H9 (cell line): ENCODE results near the gene MRPS27. TPM values are rescaled to one million over a fixed set of nuclear protein-coding genes. Genes with fewer than 3 reads are reported as not detected.

ENCODE experiments used
- DNase-seq: peaks from one replicate; pipeline ENCODE4 v3.0.0-alpha.2; 2017
- H2AFZ ChIP-seq: one replicate; pipeline ENCODE4 v1.6.1; 2013; ENCODE audit warnings: mild to moderate bottlenecking, low read length, control low read depth, moderate library complexity
- H2AK5ac ChIP-seq: 2 replicates; pipeline ENCODE4 v1.6.1; 2013; ENCODE audit warnings: low read length, control low read depth, mixed read lengths; ENCODE audit not compliant: insufficient read length
- H2BK120ac ChIP-seq: one replicate; pipeline ENCODE4 v1.6.1; 2013; ENCODE audit warnings: low read depth, mild to moderate bottlenecking, low read length, control low read depth, inconsistent platforms; ENCODE audit not compliant: poor library complexity, severe bottlenecking
- H2BK12ac ChIP-seq: 2 replicates; pipeline ENCODE4 v1.6.1; 2013; ENCODE audit warnings: low read length, control low read depth, mixed read lengths, low read depth; ENCODE audit not compliant: insufficient read length
- H2BK15ac ChIP-seq: 2 replicates; pipeline ENCODE4 v1.6.1; 2013; ENCODE audit warnings: low read depth, low read length, control low read depth
- H2BK20ac ChIP-seq: one replicate; pipeline ENCODE4 v1.6.1; 2013; ENCODE audit warnings: low read depth, mild to moderate bottlenecking, low read length, control low read depth, inconsistent platforms; ENCODE audit not compliant: poor library complexity, severe bottlenecking
- H2BK5ac ChIP-seq: 2 replicates; pipeline ENCODE4 v1.6.1; 2013; ENCODE audit warnings: low read length, control low read depth, mixed read lengths; ENCODE audit not compliant: insufficient read length
- H3K14ac ChIP-seq: 2 replicates; pipeline ENCODE4 v1.6.1; 2013; ENCODE audit warnings: low read length, control low read depth; ENCODE audit not compliant: insufficient read depth
- H3K18ac ChIP-seq: 2 replicates; pipeline ENCODE4 v1.6.1; 2013; ENCODE audit warnings: low read depth, mild to moderate bottlenecking, mixed read lengths, low read length, control low read depth; ENCODE audit not compliant: insufficient read length
- H3K23ac ChIP-seq: 2 replicates; pipeline ENCODE4 v1.6.1; 2013; ENCODE audit warnings: low read length, control low read depth, mixed read lengths, low read depth; ENCODE audit not compliant: insufficient read length
- H3K23me2 ChIP-seq: 2 replicates; pipeline ENCODE4 v1.6.1; 2013; ENCODE audit warnings: low read depth, mild to moderate bottlenecking, mixed read lengths, low read length, control low read depth; ENCODE audit not compliant: insufficient read length, poor library complexity, severe bottlenecking
- H3K27ac ChIP-seq: 2 replicates; pipeline ENCODE4 v1.5.1; 2013; ENCODE audit warnings: low read length, control low read depth, mixed read lengths, low read depth; ENCODE audit not compliant: insufficient read length
- H3K27me3 ChIP-seq: 2 replicates; pipeline ENCODE4 v1.6.1; 2013; ENCODE audit warnings: low read length, control low read depth, inconsistent platforms; ENCODE audit not compliant: insufficient read depth
- H3K4ac ChIP-seq: 2 replicates; pipeline ENCODE4 v1.6.1; 2013; ENCODE audit warnings: low read depth, mild to moderate bottlenecking, control low read depth, inconsistent platforms, low read length, moderate library complexity
- H3K4me1 ChIP-seq: 2 replicates; pipeline ENCODE4 v1.6.1; 2013; ENCODE audit warnings: low read length, control low read depth, inconsistent platforms; ENCODE audit not compliant: insufficient read depth
- H3K4me2 ChIP-seq: 2 replicates; pipeline ENCODE4 v1.6.1; 2013; ENCODE audit warnings: low read length, control low read depth, mixed read lengths; ENCODE audit not compliant: insufficient read length, insufficient read depth
- H3K56ac ChIP-seq: 2 replicates; pipeline ENCODE4 v1.6.1; 2013; ENCODE audit warnings: low read depth, mild to moderate bottlenecking, mixed read lengths, low read length, control low read depth; ENCODE audit not compliant: insufficient read length
- H3K79me1 ChIP-seq: 2 replicates; pipeline ENCODE4 v1.6.1; 2013; ENCODE audit warnings: low read depth, mild to moderate bottlenecking, moderate library complexity, low read length, control low read depth, inconsistent platforms; ENCODE audit not compliant: insufficient read depth, poor library complexity, severe bottlenecking
- H3K79me2 ChIP-seq: 2 replicates; pipeline ENCODE4 v1.6.1; 2013; ENCODE audit warnings: low read length, control low read depth, inconsistent platforms; ENCODE audit not compliant: insufficient read depth
- H3K9ac ChIP-seq: 2 replicates; pipeline ENCODE4 v1.6.1; 2013; ENCODE audit warnings: low read length, control low read depth, mixed read lengths; ENCODE audit not compliant: insufficient read length; ENCODE audit errors: extremely low read depth
- H3K9me3 ChIP-seq: one replicate; pipeline ENCODE4 v1.6.1; 2013; ENCODE audit warnings: low read depth, low read length, inconsistent platforms; ENCODE audit not compliant: control insufficient read depth
- H3T11ph ChIP-seq: one replicate; pipeline ENCODE4 v1.6.1; 2013; ENCODE audit warnings: mild to moderate bottlenecking, low read length, control low read depth, inconsistent platforms
- H4K20me1 ChIP-seq: one replicate; pipeline ENCODE4 v1.6.1; 2013; ENCODE audit not compliant: control insufficient read depth, insufficient read length, insufficient read depth
- H4K5ac ChIP-seq: 2 replicates; pipeline ENCODE4 v1.6.1; 2013; ENCODE audit warnings: low read depth, mild to moderate bottlenecking, mixed read lengths, low read length, control low read depth; ENCODE audit not compliant: insufficient read length
- H4K8ac ChIP-seq: replicated peaks from 2 replicates; pipeline ENCODE4 v1.6.1; 2013; ENCODE audit warnings: low read length, control low read depth, mixed read lengths, low read depth; ENCODE audit not compliant: insufficient read length
- H4K91ac ChIP-seq: 2 replicates; pipeline ENCODE4 v1.6.1; 2013; ENCODE audit warnings: low read depth, mild to moderate bottlenecking, moderate library complexity, mixed read lengths, low read length, control low read depth; ENCODE audit not compliant: insufficient read length
- H3K27ac Mint-ChIP-seq, 3 experiments: 2 replicates in 2 of 3; 3 replicates in 1 of 3; pipeline ENCODE4 v1.8.0; 2020 to 2021; ENCODE audit warnings: mixed read lengths in 3 of 3, mild to moderate bottlenecking in 1 of 3, moderate library complexity in 1 of 3
- H3K27me3 Mint-ChIP-seq: 2 replicates; pipeline ENCODE4 v1.8.0; 2021; ENCODE audit warnings: low read depth, mild to moderate bottlenecking, moderate library complexity, mixed read lengths
- H3K36me3 Mint-ChIP-seq, 3 experiments: 2 replicates in 2 of 3; 3 replicates in 1 of 3; pipeline ENCODE4 v1.8.0; 2020 to 2021; ENCODE audit warnings: low read depth in 3 of 3, mixed read lengths in 3 of 3; ENCODE audit not compliant: insufficient read depth in 1 of 3
- H3K4me1 Mint-ChIP-seq, 2 experiments: 2 replicates each; pipeline ENCODE4 v1.8.0; 2020; ENCODE audit warnings: mixed read lengths in 2 of 2
- H3K4me3 Mint-ChIP-seq, 2 experiments: 2 replicates in 1 of 2; 3 replicates in 1 of 2; pipeline ENCODE4 v1.8.0; 2020 to 2021; ENCODE audit warnings: mild to moderate bottlenecking in 2 of 2, mixed read lengths in 2 of 2, moderate library complexity in 1 of 2
- H3K9me3 Mint-ChIP-seq, 2 experiments: 2 replicates in 1 of 2; 3 replicates in 1 of 2; pipeline ENCODE4 v1.8.0; 2020; ENCODE audit warnings: mild to moderate bottlenecking in 2 of 2, mixed read lengths in 2 of 2, moderate library complexity in 1 of 2
- WGBS: extraction: QIAGEN DNeasy Blood & Tissue Kit; methylation state at CpG from one replicate; pipeline ENCODE4 v1.1.7; 2013; ENCODE audit warnings: missing lambda C conversion rate, low lambda C conversion rate, mixed read lengths; ENCODE audit not compliant: insufficient read length; ENCODE audit errors: extremely low coverage; 5-methylcytosine and 5-hydroxymethylcytosine counted together
- total RNA-seq: library from RNA; stranded (reverse); gene quantifications from 2 replicates; pipeline ENCODE4 v1.2.1, GENCODE V29; 2021
- TF ChIP-seq, protein P1 (sequence below): fragments of 200-600 bp; sonication (generic); conservative IDR thresholded peaks from 3 replicates; pipeline ENCODE4 v1.8.0; 2021; ENCODE audit warnings: antibody characterized with exemption, mild to moderate bottlenecking

Gene MRPS27
- total RNA-seq, 1 experiment from 2014 or later, result 83.3 TPM

DNA sequence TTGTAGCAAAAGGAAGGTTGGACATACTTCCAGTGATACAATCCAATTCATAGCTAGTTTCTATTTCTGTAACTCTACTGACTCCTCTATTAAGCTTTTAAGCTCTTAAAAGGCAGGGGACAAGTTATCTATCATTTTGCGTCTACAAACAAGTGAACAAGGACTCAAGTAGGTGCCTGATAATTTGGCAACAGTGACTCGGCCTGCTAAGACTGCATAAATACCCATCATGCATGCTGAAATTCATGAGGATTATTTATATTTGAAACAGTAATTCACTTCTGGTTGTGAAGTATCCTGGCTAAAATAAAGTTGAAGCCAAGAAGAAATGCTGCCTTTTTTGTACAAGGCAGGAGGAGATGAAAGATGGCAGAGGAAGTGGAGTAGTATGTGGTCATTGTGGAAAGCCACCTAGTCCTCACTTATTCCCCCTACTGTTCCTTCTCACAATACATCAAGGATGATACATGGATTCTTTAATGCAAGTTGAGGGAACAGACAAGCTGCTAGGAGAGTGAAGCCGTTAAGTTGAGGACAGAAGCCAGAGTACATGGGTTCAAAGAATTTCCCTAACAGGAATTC lies 74.0 kb downstream of the MRPS27 start:
- H3T11ph ChIP-seq, result no peak overlapping the region
- H3K23me2 ChIP-seq, result no peaks in the 10 kb centered on the region
- Mint-ChIP-seq H3K27ac (peak overlapping the region in 1 of 3 experiments; percentile 72; a peak in 4 of 7 replicates), H3K9me3 (no peaks in the 10 kb centered on the region), H3K27me3 (no peaks in the 10 kb centered on the region), H3K4me3 (no peak overlapping the region), H3K36me3 (peaks cover 0 to 3% (median 0%) of the 10 kb centered on the region in 3 experiments; a peak in 1 of 7 replicates), H3K4me1 (peaks cover 48 to 64% of the 10 kb centered on the region in 2 experiments)
- H3K27me3 ChIP-seq, result no peaks in the 10 kb centered on the region
- H3K18ac ChIP-seq, result no peak overlapping the region
- H3K4ac ChIP-seq, result no peak overlapping the region
- H3K4me2 ChIP-seq, result no peak overlapping the region
- peaks cover 11% of the 10 kb centered on the region for H3K4me1 ChIP-seq
- no peaks in the 10 kb centered on the region for H3K9me3 ChIP-seq
- no peaks in the 10 kb centered on the region for H4K20me1 ChIP-seq
- no CpG with 5 or more reads among the region's 3 CpGs for WGBS
- no peak overlapping the region for H3K27ac ChIP-seq
- no peak for DNase-seq
- H4K91ac ChIP-seq, result no peak overlapping the region
- H2AK5ac ChIP-seq, result no peak overlapping the region
- no peak overlapping the region for H3K56ac ChIP-seq
- H2BK15ac ChIP-seq, result no peak overlapping the region
- no peak overlapping the region for H3K23ac ChIP-seq
- no peak overlapping the region for H4K5ac ChIP-seq
- no peaks in the 10 kb centered on the region for H3K79me2 ChIP-seq
- no peak overlapping the region for H4K8ac ChIP-seq
- no peak overlapping the region for H2BK120ac ChIP-seq
- no peak overlapping the region for H2AFZ ChIP-seq
- no peak overlapping the region for H3K9ac ChIP-seq
- TF ChIP-seq, protein P1, sequence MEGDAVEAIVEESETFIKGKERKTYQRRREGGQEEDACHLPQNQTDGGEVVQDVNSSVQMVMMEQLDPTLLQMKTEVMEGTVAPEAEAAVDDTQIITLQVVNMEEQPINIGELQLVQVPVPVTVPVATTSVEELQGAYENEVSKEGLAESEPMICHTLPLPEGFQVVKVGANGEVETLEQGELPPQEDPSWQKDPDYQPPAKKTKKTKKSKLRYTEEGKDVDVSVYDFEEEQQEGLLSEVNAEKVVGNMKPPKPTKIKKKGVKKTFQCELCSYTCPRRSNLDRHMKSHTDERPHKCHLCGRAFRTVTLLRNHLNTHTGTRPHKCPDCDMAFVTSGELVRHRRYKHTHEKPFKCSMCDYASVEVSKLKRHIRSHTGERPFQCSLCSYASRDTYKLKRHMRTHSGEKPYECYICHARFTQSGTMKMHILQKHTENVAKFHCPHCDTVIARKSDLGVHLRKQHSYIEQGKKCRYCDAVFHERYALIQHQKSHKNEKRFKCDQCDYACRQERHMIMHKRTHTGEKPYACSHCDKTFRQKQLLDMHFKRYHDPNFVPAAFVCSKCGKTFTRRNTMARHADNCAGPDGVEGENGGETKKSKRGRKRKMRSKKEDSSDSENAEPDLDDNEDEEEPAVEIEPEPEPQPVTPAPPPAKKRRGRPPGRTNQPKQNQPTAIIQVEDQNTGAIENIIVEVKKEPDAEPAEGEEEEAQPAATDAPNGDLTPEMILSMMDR, result no peak
- H2BK12ac ChIP-seq, result no peak overlapping the region
- H2BK20ac ChIP-seq, result no peak overlapping the region
- no peak overlapping the region for H2BK5ac ChIP-seq
- H3K79me1 ChIP-seq, result no peaks in the 10 kb centered on the region
- no peak overlapping the region for H3K14ac ChIP-seq
